GM19239 (cell line): ENCODE data around the gene CNTN5.

Experiments
- DNase-seq: peaks from one replicate; pipeline ENCODE4 v3.0.0; 2011; ENCODE audit warnings: low spot score; ENCODE audit not compliant: insufficient read length
- FAIRE-seq: peaks from 2 replicates; lab custom pipeline; 2011; peaks lifted over from hg19 to GRCh38; lab: Jason Lieb, UNC

CNTN5 gene

DNA sequence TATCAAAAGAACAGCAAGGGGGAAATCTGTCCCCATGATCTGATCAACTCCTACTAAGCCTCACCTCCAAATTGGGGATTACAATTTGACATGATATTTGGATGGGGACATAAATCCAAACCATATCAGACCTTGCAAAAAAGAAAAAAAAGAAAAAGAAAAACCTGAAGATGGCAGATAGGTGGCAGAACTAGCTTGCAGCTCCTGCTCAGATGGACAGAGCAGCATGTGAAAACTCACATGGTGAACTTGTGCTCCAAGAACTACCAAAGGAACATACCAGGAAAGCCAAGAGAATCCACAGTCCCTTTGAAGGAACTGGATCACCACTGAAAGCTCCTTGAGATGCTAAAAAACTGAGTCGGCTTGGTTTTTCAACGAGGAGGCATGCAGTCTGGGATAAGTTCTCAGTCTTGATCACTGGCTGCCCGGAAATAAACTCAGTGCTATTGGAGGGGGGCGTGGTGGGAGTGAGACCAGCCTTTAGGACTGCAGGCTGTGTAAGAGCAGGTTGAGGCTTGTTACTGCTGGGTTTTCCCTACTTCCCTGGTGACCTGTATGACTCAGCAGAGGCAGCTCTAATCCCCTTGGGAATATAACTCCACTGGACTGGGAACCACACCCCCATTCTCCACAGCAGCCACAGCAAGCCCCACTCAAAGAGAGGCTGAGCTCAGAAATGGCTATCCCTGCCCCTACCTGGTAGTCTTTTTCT, 1308.0 kb downstream of the CNTN5 start:
- DNase-seq (no peak), FAIRE-seq (no peak)

DNA sequence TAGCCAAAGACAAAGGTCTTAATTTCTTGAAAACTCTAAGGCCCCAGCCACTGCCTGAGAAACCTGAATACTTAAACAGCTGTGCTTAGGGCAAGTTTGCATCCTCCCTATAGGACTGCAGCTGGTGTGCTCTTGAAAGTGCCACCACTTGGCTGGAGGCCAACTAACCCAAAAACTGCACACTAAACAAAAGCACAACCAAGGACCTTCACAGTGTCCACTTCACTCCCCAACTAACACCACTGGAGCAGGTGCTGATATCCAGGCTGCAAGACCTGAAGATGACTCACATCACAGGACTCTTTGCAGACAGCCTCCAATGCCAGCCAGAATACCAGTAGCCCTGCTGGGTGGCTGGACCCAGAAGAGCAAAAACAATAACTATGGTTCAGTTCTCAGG, 1308.6 kb downstream of the CNTN5 start:
- DNase-seq (no peak), FAIRE-seq (no peak)

- FAIRE-seq (no peak), DNase-seq (no peak)
Measured at GRCh38 chr11:100336873-100337272, 1316.1 kb downstream of the CNTN5 start.

DNA sequence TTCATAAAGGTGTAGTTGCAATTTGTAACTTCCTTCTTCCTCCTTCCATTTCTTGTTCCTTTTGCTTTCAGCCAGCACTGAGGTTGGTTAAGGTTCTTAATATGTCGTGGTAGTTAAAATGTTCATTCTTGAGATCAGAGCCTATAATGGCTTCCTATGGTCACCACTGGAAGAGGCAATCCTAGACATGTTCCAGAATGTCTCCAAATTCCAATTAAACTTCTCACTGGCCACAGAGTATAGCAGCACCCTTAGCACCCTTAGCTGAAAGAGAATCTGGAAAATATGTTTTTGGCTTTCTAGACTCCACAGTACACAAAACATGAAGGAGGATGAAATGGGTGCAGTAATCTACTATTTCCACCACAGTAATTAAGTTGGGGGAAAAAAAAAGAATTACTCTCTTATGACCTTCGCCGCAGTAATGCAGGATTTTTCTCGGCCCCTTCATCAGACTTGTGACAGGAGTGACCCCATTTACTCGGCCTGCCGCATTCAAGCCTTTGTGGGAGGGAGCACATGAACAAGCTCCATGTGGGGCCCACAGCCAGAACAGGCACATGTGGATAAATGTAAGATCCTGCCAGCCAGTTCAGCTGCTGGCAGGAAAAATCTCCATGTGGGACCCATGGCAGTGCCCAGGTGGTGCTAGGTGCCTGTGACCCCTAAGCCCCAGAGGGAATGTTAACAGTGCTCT, 1317.5 kb downstream of the CNTN5 start:
- DNase-seq (no peak), FAIRE-seq (no peak)

GRCh38 chr11:100340466-100341319, 1319.9 kb downstream of the CNTN5 start:
- FAIRE-seq = no peak
- DNase-seq = no peak

- FAIRE-seq = no peak
- DNase-seq = no peak
Measured at GRCh38 chr11:100353083-100353482, 1332.3 kb downstream of the CNTN5 start.

DNA sequence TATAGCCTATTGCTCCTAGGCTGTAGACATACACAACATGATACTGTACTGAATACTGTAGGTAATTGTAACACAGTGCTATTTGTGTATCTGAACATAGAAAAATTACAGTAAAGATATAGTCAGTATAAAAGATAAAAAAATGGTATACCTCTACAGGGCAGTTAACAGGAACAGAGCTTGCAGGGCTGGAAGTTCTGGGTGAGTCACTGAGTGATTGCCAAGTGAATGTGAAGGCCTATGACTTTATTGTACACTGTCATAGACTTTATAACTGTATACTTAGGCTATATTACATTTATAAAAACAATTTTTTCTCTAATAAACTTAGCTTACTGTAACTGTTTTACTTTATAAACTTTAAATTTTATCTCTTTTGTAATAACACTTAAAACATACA, 1334.0 kb downstream of the CNTN5 start:
- FAIRE-seq (no peak), DNase-seq (no peak)

- DNase-seq = no peak
- FAIRE-seq = no peak
Measured at GRCh38 chr11:100356035-100356434, 1335.3 kb downstream of the CNTN5 start.

GRCh38 chr11:100359281-100359680, 1338.5 kb downstream of the CNTN5 start:
- FAIRE-seq (no peak), DNase-seq (no peak)

DNA sequence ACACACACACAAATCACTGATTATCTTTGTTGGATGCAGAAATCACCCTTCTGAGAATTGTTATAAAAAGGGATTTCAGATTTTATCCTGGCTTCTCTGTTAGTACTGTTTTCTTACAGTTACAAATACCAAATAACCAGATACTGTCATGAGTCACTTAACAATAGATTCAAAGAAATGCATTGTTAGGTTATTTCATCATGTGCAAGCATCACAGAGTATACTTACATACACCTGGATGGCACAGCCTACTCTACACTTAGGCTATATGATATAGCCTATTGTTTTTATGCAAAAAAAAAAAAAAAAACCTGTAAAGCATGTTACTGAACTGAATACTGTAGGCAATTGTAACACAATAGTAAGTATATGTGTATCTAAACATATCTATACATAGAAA, 1347.1 kb downstream of the CNTN5 start:
- FAIRE-seq = no peak

DNA sequence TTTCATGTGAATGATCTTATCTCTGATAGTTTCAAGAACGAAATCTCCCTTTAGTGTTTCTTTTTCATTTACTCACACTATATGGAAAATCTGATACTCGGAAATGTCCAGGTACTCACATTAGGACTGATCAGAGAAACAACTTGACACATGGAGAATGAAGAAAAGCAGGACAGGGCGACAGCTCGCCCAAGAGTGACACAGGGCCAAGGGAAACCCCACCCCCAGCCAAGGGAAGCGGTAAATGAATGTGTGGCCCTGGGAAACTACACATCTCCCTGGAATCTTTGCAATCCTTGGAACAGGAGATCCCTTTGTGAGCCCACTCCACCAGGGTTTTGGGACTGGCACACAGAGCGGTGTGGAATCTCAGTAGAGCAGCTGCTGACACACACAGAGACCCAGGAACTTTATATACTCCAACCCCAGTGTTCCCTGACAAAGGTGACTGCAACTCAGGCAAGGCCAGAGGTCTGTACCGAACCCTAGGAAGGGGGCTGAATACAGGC, 1362.7 kb downstream of the CNTN5 start:
- no peak for FAIRE-seq
- no peak for DNase-seq

More for the DNA sequence above, 1347.1 kb downstream of the CNTN5 start:
- no peak for DNase-seq

DNA sequence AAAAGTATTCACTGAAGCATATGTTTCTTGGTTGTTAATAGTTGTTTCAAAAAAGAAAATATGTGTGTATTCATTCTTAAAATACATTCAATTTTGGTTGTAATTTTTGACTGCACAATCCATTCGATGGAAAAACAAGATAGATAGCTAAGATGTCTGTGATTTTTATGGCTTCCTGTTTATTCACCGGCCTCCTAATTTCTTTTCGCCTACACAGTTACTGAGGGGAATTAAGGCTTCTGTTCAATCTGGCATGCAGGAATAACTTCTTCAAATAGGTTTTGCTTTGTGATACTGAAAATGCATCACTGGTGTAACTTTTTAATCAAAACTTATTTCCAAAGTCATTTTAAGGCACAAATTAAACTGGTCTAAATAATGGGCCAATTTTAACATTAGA, 1375.5 kb downstream of the CNTN5 start:
- FAIRE-seq = no peak
- DNase-seq = no peak

DNA sequence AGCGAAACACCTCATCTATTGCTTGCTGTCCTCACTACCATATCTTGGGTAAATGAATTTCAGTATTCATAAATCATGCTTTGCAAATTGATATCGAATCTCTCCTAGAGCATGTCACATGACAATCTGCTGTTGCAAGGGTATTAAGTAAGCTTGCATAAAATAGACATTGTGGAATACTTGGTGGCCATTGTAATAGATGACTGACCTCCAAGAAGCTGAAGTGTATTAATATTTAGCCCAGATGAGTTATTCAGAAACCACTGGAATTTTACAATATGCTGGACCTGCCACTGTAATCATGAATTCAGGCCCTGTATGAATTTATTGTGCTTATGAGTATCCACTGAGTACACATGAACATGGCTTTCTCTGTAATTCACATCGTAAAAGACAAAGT, 1376.7 kb downstream of the CNTN5 start:
- FAIRE-seq = no peak
- no peak for DNase-seq

GRCh38 chr11:100403816-100404215, 1383.1 kb downstream of the CNTN5 start:
- FAIRE-seq (no peak), DNase-seq (no peak)

GRCh38 chr11:100404907-100405306, 1384.2 kb downstream of the CNTN5 start:
- DNase-seq = no peak
- FAIRE-seq = no peak
